Globus pallidus (tissue), 1 donor: ENCODE results near the gene SUGCT.

Experiments
- DNase-seq: peaks from one replicate; pipeline ENCODE4 v3.0.0-alpha.2; 2015; ENCODE audit warnings: low spot score

Gene SUGCT

DNA sequence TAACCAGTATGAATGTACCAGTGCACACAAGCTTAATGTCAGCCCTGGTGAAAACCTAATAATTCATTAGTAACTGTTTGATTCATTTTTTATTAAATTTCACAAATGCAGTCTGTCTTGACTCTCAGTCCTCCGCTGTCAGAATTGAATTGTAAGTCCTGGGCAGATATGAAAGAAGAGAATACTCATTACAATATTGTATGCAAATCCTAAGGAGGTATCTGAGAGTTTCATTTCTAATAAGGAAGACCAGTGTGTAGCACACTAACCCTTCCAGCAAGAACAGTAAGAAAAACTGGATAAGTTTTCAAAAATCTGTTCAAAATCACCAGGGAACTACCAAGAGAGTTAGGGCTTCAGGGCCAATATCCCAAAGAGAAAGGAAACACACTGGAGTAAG lies 652.1 kb downstream of the SUGCT start:
- DNase-seq = no peak

DNA sequence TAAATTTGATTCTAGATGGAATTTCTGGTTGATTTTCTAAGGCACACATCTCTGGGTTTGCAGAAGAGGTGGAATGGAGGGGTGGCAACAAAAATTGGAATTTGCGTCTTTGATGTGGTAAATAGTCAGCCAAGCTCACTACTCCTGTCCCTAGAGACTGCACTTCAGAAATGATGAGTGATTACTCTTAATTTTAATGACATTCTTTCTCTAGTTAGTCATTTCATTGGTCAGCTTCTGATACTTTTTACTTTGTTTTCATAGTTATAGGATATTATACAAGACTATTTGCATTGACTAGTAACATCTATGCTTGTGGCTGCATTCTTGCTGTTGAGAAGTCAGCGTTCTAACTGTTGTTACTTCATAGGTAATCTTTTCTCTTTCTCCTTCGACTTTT lies 658.3 kb downstream of the SUGCT start:
- no peak for DNase-seq

DNA sequence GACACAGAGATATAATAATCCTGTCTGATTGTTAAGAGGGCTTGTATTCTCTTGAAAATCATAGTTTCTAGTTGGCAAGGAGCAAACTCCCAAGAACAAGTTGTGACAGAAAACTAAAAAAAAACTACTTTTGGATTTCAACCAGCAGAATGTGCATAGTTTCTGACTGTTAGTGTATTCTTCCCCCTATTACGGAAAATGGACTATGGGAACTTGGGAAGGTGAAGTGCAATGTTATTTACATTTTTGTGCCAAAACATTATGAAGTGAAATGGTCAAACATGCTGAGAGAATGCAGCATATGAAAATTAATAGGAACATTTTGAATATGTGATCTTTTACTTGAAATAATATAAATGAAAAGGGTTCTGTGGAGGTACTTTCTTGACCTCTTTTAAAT lies 660.8 kb downstream of the SUGCT start:
- DNase-seq = no peak

DNA sequence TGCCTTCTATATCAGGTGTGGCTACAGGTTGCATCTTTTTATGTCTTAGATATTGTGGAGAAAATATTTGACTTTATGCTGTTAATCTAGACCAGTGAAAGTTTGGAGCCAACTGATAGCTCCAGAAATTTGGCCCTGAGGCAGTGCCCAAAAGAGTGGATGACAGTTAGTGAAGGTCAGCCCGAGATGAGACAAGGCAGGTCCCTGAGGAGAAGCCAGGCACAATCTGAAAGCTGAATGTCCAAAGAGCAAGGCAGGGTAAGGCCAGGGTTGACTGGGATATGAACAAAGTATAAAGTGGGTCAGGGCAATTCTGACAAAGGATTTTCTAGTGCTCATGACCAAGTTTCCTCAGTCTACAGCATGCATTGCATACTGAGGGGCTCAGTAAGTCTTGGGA lies 661.9 kb downstream of the SUGCT start:
- DNase-seq = no peak

DNA sequence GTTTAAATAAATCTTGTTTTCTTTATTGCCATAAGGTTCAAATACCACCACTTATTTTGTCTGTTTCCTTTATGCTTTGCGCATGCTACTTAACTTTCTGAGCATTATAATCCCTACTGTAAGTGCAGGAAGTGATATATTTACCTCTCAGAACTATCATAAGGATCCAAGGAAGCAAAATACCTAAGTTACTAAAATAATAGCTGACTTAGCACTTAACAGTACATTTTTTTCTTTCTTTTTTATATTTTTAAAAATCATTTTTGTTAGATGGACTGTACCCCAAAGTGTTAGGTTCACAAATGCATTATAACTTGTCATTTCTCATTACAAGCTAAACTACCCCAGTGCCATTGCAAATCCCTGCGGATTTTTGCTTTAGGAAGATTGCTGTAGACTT lies 663.8 kb downstream of the SUGCT start:
- DNase-seq = no peak

DNA sequence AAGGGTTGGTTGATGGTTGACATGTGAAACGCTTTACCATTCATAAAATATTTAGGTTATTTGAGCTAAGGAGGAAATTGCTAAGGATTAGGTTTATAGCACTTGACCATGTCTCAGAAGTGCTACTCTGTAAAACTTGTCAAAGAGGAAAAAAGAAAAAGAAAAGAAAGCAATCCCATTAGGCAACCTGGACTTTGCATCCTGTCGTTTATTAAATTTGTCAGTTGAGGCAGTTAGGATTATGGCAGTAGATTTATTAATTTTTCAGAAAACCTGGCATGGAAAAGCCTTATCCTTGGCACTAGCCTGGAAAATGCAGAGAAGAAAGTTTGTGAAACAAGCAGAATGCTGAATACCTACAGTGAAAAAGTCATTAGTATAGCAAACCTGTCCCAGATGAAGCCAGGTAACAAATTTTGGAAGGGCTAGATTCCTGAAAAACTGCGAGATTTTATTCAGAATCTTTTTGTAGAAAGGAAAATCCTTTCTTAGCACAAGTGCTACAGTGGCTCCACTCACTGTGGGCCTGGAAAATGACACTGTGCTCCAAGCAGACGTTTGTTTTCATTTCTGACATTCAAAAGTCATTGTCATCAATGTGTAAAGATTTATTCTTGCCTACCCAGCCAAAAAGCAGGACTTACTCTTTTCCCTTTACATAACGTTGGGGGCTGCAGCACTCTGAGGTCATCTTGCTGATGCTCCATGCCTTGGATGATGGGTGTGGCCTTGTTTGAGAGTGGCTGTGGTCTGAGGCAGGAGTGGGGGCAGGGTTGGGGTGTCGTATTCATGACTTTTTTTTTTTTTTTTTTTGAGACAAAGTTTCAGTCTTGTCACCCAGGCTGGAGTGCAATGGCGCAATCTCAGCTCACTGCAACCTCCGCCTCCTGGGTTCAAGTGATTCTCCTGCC lies 664.9 kb downstream of the SUGCT start:
- DNase-seq = no peak

DNA sequence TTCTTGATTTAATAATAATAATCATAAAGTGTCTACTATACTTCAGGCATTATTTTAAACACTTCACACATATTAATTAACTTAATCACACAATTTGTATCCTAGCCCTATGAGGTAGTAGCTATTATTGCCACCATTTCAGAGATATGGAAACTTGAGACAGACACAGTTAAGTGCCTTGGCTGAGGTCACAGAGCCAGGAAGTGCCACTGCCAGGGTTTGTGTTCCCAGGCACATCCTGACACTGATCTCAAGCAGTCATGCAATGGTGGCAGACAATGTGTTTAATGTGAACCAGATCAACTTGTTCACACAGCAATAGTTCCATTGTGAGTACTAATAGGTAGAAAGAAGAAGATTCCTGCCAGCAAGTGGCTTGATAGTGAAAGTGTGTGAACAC lies 666.0 kb downstream of the SUGCT start:
- DNase-seq = no peak

DNA sequence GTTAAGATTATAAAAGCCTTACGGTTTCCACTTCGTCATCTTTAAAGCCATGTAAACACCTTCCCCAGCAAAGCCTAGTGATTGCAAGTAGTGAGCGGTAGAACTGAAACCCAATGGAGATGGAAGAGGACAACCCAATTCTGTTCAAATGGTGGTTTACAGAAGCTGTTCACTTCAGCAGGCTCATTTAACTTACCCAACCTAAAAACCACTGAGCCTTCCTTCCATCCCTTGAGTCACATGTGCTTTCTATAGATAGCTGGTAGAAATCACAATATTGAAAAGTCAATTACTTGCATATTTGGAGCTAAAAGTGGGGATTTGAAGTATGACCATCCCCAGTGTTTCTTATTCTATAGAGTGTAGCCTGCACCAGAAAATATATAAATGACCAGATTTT lies 667.7 kb downstream of the SUGCT start:
- no peak for DNase-seq

DNA sequence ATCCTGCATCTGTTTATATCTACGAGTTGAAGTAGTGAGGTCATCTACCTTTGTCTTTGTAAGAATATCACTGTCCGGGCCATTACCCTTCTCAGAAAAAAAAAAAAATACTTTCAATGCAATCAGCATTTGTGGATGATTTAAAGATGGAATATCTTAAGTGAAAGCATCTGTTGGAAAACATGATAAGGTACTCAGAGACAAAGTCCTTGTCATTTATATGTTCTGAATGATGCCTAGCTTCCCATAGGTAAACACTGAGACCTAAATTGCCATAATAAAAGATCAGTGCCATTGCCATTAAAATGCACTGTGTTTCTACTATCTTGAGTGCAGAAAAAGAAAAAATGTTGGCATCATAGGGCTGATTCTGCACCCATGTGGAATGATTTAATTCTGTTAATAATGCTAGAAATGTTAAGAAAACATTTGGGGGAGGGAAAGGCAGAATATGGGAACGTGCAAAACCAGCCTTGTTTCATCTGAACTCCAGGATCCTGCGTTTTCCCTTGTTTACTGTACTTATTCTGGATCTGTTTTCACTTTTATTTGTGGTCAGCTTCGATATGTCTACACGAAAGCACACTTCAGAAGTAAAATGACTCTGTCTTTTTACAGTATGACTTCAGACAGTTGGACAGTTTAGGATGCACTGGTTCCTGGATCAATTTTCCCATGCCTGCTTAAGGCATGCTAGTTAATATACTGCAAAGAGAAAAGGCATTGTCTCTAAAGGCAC lies 669.8 kb downstream of the SUGCT start:
- DNase-seq = no peak

DNA sequence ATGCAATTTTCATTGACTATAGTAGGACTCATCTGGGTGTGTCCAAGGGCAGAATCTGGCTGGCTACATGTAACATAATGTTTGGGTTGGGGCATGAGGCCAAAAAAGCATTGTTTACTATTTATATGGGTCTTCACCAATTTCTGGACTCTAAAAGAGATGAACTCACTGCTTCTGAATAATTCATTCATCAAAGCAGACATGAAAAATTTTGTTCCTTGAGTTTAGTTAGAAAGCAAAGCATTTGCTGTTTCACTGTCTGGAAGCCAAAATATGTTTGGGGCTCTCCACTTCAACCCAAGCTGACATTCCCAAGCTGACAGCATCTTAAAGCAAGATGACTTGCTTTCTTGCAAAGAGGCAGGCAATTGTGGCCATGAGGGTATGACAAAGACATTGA lies 670.6 kb downstream of the SUGCT start:
- no peak for DNase-seq

DNA sequence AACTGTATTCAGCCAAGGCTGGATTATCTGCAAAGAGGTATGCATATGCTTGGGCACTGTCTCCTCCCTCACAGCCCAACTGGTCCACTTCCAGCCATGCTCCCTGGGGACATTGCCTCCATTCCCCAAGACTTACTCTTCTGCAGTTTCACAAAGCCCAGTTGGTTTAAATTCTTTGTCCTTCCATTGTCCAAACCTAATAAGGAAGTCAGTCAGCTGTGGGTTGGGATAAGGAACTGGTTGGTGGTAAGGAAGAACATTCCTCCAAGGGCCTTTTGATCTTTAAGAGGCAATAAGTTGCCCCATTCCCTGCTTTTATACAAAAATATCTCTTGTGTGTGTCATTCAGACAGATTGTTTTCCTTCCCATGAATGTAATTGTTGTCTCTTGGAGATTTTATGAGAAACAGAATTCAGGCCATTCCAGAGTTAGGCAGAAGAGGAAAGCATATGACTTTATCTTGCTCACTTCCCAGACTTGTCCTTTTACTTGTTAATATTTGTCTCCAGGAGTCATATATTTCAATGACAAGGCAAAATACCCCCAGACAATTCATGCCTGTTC lies 673.7 kb downstream of the SUGCT start:
- DNase-seq = no peak

DNA sequence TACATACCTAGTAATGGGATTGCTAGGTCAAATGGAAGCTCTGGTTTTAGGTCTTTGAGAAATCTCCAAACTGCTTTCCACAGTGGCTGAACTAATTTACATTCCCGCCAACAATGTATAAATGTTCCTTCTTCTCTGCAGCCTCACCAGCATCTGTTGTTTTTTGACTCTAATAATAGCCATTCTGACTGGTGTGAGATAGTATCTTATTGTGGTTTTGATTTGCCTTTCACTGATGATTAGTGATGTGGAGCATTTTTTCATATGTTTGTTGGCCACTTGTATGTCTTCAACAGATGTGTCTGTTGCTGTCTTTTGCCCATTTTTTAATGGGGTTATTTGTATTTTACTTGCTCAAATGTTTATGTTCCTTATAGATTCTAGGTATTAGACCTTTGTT lies 675.5 kb downstream of the SUGCT start:
- no peak for DNase-seq

DNA sequence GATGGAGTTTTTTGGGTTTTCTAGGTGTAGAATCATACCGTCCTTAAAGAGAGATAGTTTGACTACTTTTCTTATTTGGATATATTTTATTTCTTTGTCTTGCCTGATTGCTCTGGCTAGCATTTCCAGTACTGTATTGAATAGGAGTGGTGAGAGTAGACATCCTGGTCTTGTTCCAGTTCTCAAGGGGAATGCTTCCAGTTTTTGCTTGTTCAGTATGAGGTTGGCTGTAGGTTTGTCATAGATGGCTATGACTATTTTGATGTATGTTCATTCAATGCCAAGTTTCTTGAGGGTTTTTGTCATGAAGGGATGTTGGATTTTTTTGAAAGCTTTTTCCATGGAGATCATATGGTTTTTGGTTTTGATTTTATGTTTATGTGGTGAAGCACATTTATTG lies 676.9 kb downstream of the SUGCT start:
- no peak for DNase-seq

DNA sequence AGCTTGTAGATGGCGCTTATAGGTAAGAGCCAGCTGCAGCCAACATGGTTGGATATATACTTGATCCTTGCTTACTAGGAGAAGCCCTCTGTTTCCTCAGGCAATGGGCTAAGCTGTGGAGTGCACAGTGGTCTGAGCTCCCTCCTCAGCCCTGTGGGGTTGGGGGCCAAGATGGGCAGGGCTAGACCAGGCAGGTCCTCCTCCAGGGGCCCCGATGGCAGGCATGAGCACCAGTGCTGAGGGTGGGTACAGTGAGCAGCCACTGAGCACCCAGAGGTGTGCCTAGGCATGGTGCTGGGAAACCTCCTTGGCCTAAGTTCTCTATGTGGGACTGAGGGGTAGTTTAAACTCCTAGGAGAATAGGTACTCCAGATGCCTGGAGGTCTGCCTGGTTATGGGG lies 680.2 kb downstream of the SUGCT start:
- no peak for DNase-seq

DNA sequence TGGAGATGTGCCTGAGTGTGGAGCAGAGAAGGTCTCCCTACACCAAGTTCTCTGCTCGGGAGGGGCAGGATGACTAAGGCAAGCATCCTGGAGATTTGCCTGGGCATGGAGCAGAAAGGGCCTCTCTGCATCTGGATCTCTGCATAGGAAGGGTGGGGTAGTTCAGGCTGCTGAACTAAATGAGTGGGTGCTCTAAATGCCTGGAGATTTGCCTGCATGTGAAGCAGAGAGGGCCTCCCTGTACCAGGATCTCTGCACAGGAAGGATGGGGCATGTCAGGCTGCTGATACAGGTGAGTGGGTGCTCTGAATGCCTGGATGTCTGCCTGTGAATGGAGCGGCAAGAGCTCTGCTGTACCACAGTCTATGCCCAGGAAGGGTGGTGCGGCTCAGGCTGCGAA lies 680.7 kb downstream of the SUGCT start:
- DNase-seq = no peak

DNA sequence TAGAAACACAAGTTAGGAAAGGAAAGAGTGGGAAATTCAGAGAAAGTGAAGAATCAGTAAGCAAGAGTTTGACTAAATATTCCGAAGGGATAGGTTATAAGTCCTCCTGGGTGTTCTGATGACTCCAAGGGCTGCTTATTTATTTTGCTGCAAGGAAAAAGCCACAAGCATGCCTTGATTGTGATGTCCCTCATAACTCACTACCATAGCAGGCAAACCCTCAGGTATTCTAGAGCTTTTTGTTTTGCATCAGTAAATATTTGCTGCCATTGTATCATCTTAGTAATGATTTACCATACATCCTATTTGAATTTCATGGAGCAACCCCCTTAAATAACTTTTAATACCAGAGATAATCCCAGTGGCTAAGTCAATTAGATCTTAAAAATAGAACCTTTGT lies 688.1 kb downstream of the SUGCT start:
- no peak for DNase-seq

DNA sequence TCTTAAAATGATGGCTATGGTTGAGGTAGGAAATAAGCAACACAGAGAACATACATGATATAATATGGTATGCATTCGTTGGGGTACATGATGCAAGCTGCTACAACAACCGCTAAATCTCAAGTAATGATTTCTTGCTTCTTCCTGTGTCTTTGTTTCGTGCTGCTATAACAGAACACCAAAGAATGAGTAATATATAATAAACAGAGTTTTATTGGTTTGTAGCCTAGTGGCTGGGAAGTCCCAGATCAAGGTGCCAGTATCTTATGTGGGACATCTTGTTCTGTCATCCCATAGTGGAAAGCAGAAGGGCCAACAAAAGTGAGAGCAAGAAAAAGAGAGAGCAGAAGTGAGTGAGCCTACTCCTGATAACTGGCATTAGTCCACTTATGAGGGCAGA lies 689.7 kb downstream of the SUGCT start:
- no peak for DNase-seq

DNA sequence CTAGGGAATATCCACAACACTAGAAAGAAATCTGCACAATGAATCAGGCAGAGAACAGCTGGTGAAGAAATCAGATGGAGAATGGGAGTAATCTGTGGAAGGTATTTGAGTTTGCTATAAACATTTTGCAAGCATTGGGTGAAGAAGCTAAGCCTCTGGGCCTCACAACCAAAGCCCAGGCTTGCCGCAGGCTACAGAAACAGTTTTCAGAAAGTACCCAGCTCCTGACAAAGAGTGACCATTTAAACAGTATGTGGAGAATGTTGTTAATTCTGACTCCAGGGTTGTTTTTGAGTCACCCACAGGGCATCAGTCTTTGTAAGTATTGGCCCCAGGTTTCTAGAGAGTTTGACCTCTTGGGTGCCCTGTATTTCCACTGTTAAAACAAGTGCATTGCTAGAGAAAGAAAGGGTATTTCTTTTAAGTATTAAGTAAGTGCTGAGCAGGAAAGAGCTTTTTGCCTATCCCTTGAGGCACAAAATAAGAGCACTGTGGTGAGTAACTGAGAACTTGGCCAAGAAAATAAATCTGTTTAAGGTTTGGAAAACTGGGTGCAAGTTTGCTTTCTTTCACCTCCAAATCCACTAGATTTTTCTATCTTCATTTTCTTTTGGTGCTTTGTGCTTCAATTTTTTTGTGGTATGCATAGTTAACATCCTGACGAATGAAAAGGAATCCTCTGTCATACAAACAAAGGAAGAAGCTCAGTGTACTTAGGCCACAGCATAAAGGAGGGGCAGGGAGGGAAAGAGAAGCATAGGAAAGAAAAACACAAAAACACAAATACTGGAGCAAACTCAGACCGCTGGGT lies 691.8 kb downstream of the SUGCT start:
- no peak for DNase-seq

DNA sequence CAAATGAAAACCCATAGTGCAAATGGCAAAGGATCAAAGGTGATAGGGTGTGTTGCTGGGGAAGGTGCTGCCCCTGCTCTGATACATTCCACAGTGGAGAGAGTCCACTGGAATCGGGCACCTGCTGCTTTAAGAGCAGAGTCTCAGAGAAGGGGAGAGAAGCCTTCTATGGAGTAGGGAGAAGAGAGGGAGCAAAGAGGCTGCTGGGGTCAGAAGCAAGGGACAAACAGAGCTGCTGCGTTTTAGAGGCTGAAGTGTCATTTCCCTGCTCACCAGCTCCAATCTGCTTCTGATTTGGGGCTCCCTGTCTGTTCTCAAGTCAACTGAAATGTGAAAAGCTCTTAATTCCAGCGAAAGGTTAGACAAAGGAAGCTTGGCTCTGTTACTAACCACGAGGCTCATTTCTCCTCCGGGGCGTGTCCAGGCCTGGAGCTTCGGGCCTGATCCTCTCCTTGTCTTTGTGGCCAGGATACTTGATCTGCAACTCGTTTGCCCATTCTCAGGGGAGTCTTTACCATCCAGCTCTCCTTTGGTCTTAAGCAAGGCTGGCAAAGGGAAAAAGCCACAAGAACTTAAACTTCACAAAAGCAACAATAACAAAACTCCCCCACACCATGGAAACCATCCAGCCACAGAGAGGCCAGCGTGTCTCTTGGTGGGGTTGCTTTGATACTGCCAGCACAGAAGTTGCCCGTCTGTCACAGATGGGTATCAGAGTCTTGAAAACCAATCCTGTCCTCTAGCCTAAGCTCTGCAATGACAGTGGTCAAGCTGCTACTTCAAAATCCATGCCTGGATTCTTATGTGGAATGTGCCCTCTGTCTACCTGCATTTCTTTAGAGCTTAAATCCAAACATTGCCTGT lies 692.6 kb downstream of the SUGCT start:
- no peak for DNase-seq

DNA sequence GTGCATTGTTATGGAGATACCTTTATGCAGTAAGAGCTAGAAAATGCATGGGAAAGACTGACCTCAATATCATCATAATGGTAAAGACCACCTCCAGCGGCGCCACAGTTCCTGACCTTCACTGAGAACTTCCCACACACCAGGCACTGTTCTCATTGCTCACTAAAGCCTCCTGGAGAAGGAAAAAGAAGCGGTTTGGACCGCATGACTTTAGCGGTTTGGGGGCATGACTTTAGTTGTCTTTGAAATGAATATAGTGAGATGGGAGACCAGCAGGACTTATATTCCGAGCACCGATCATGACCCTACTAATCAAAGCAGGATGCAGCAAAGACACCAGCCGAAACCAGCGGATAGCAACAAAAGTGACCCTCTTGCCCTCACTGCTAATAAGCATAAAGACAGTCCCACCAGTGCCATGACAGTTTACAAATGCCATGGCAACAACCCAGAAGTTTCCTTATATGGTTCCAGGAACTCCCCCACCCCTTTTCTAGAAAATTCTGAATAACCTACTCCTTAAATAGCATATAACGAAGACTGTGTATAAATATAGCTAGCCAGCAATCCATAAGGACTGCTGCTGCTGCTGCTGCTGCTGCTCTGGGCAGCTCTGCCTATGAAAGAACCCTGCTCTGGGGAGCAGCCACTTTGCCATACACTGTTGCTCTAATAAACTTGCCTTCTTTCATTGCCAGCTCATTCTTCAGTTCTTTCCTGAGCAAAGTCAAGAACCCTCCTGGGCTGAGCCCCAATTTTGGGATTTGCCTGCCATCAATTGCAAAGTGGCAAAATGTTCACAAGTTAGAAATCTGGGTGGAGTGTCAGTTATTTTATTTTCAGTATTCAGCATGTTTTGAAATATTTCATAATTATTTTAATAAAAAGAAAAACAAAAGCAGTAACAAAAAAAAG lies 694.1 kb downstream of the SUGCT start:
- peak; percentile 20 for DNase-seq
